Neuron (in vitro differentiated cells): ENCODE measurements around the gene UNC13B.
"Not testable (repeated sequence)": the region's sequence is repeated elsewhere in the genome, so short reads cannot be mapped to it uniquely, and the experiment has no call there.

Experiments used
- H2AFZ ChIP-seq: one replicate; pipeline ENCODE4 v1.6.1; 2013; ENCODE audit warnings: low read depth, mild to moderate bottlenecking, inconsistent platforms, low read length, moderate library complexity
- H3K27me3 ChIP-seq: one replicate; pipeline ENCODE4 v1.6.1; 2013; ENCODE audit warnings: low read length; ENCODE audit not compliant: insufficient read depth
- H3K36me3 ChIP-seq: one replicate; pipeline ENCODE4 v1.6.1; 2013; ENCODE audit warnings: low read length; ENCODE audit not compliant: insufficient read depth
- H3K4me1 ChIP-seq: one replicate; pipeline ENCODE4 v1.6.1; 2013; ENCODE audit warnings: low read length; ENCODE audit not compliant: insufficient read depth
- H3K4me3 ChIP-seq: 2 replicates; pipeline ENCODE4 v1.5.1; 2013; ENCODE audit warnings: mild to moderate bottlenecking, low read length, moderate library complexity
- H3K9me3 ChIP-seq: one replicate; pipeline ENCODE4 v1.6.1; 2013; ENCODE audit warnings: low read length

UNC13B gene

GRCh38 chr9:35142037-35142436 lies 19.8 kb upstream of the UNC13B start:
- no peaks in the 10 kb centered on the region for H3K27me3 ChIP-seq
- no peak overlapping the region for H3K4me3 ChIP-seq
- no peaks in the 10 kb centered on the region for H3K36me3 ChIP-seq
- H3K4me1 ChIP-seq, result no peaks in the 10 kb centered on the region
- no peak overlapping the region for H2AFZ ChIP-seq
- peaks cover 24% of the 10 kb centered on the region for H3K9me3 ChIP-seq

- not testable (repeated sequence) for H2AFZ ChIP-seq, H3K4me3 ChIP-seq, H3K27me3 ChIP-seq, H3K36me3 ChIP-seq, H3K4me1 ChIP-seq
- peaks cover 14% of the 10 kb centered on the region for H3K9me3 ChIP-seq
Measured at GRCh38 chr9:35147941-35148563, 13.8 kb upstream of the UNC13B start.

- Histone ChIP-seq H3K4me3 (no peak overlapping the region), H3K4me1 (no peaks in the 10 kb centered on the region), H2AFZ (no peak overlapping the region), H3K36me3 (no peaks in the 10 kb centered on the region), H3K27me3 (no peaks in the 10 kb centered on the region), H3K9me3 (peaks cover 20% of the 10 kb centered on the region)
Measured at GRCh38 chr9:35152926-35153325, 8.9 kb upstream of the UNC13B start.

- Histone ChIP-seq H3K36me3 (no peaks in the 10 kb centered on the region), H3K4me3 (no peak overlapping the region), H3K27me3 (no peaks in the 10 kb centered on the region), H3K9me3 (peaks cover 9% of the 10 kb centered on the region), H3K4me1 (no peaks in the 10 kb centered on the region), H2AFZ (no peak overlapping the region)
Measured at GRCh38 chr9:35156781-35157180, 5.0 kb upstream of the UNC13B start.

- not testable (repeated sequence) for H3K9me3 ChIP-seq
Measured at GRCh38 chr9:35157836-35158235, 4.0 kb upstream of the UNC13B start.

GRCh38 chr9:35158501-35159280 lies 3.1 kb upstream of the UNC13B start:
- H3K4me3 ChIP-seq, result no peak overlapping the region
- H3K36me3 ChIP-seq, result no peaks in the 10 kb centered on the region
- H2AFZ ChIP-seq, result no peak overlapping the region
- H3K9me3 ChIP-seq, result peaks cover 6% of the 10 kb centered on the region
- H3K27me3 ChIP-seq, result no peaks in the 10 kb centered on the region
- peaks cover 6% of the 10 kb centered on the region for H3K4me1 ChIP-seq

More at GRCh38 chr9:35157836-35158235, 4.0 kb upstream of the UNC13B start:
- not testable (repeated sequence) for H3K4me3 ChIP-seq, H3K4me1 ChIP-seq, H3K27me3 ChIP-seq, H2AFZ ChIP-seq, H3K36me3 ChIP-seq

- Histone ChIP-seq H3K4me1 (peaks cover 12% of the 10 kb centered on the region), H2AFZ (peak overlapping the region; percentile 91), H3K27me3 (no peaks in the 10 kb centered on the region), H3K4me3 (peak overlapping the region; percentile 79), H3K36me3 (no peaks in the 10 kb centered on the region), H3K9me3 (no peaks in the 10 kb centered on the region)
Measured at GRCh38 chr9:35162605-35163315, 951 bp downstream of the UNC13B start.

- Histone ChIP-seq H3K4me3 (peak overlapping the region; percentile 79), H3K36me3 (no peaks in the 10 kb centered on the region)
Measured at GRCh38 chr9:35163413-35163812, 1.6 kb downstream of the UNC13B start.

GRCh38 chr9:35164711-35165110 lies 2.9 kb downstream of the UNC13B start:
- H3K9me3 ChIP-seq, result no peaks in the 10 kb centered on the region
- H2AFZ ChIP-seq, result no peak overlapping the region
- no peaks in the 10 kb centered on the region for H3K36me3 ChIP-seq
- no peaks in the 10 kb centered on the region for H3K27me3 ChIP-seq
- H3K4me3 ChIP-seq, result no peak overlapping the region
- peaks cover 12% of the 10 kb centered on the region for H3K4me1 ChIP-seq

More at GRCh38 chr9:35163413-35163812, 1.6 kb downstream of the UNC13B start:
- H2AFZ ChIP-seq, result no peak overlapping the region
- no peaks in the 10 kb centered on the region for H3K27me3 ChIP-seq
- peaks cover 12% of the 10 kb centered on the region for H3K4me1 ChIP-seq
- H3K9me3 ChIP-seq, result no peaks in the 10 kb centered on the region

GRCh38 chr9:35167429-35167828 lies 5.6 kb downstream of the UNC13B start:
- H3K4me3 ChIP-seq, H3K36me3 ChIP-seq, H3K27me3 ChIP-seq, H3K9me3 ChIP-seq, H2AFZ ChIP-seq: not testable (repeated sequence)
- peaks cover 17% of the 10 kb centered on the region for H3K4me1 ChIP-seq

GRCh38 chr9:35168963-35169362 lies 7.2 kb downstream of the UNC13B start:
- Histone ChIP-seq H3K4me1 (peaks cover 24% of the 10 kb centered on the region), H3K27me3 (no peaks in the 10 kb centered on the region), H3K9me3 (no peaks in the 10 kb centered on the region), H3K4me3 (no peak overlapping the region), H2AFZ (no peak overlapping the region), H3K36me3 (no peaks in the 10 kb centered on the region)

GRCh38 chr9:35172878-35173277 lies 11.1 kb downstream of the UNC13B start:
- H3K27me3 ChIP-seq, result no peaks in the 10 kb centered on the region
- H3K4me1 ChIP-seq, result peaks cover 18% of the 10 kb centered on the region
- H3K4me3 ChIP-seq, result no peak overlapping the region

GRCh38 chr9:35177520-35177919 lies 15.7 kb downstream of the UNC13B start:
- no peaks in the 10 kb centered on the region for H3K27me3 ChIP-seq
- no peak overlapping the region for H3K4me3 ChIP-seq
- no peak overlapping the region for H2AFZ ChIP-seq
- H3K9me3 ChIP-seq, result peaks cover 4% of the 10 kb centered on the region
- H3K36me3 ChIP-seq, result no peaks in the 10 kb centered on the region
- peaks cover 11% of the 10 kb centered on the region for H3K4me1 ChIP-seq

More at GRCh38 chr9:35172878-35173277, 11.1 kb downstream of the UNC13B start:
- Histone ChIP-seq H3K36me3 (no peaks in the 10 kb centered on the region), H3K9me3 (no peaks in the 10 kb centered on the region), H2AFZ (no peak overlapping the region)
